ENCODE results near the gene EXOSC7. TPM values are rescaled to one million over a fixed set of nuclear protein-coding genes. Genes with fewer than 3 reads are reported as not detected.

The EXOSC7 gene
- total RNA-seq, 2 donors from 2014 or later = 38.9 to 52.5 TPM

- Histone ChIP-seq H3K27me3 (no peaks in the 10 kb centered on the region), H3K4me3 (no peak overlapping the region), H3K9me3 (no peaks in the 10 kb centered on the region), H3K36me3 (no peaks in the 10 kb centered on the region), H3K27ac (no peak overlapping the region), H3K4me1 (peaks cover 0 to 31% of the 10 kb centered on the region in 2 donors)
- no peak for DNase-seq (ENCODE audit: low spot score)
- TF ChIP-seq, protein P1, sequence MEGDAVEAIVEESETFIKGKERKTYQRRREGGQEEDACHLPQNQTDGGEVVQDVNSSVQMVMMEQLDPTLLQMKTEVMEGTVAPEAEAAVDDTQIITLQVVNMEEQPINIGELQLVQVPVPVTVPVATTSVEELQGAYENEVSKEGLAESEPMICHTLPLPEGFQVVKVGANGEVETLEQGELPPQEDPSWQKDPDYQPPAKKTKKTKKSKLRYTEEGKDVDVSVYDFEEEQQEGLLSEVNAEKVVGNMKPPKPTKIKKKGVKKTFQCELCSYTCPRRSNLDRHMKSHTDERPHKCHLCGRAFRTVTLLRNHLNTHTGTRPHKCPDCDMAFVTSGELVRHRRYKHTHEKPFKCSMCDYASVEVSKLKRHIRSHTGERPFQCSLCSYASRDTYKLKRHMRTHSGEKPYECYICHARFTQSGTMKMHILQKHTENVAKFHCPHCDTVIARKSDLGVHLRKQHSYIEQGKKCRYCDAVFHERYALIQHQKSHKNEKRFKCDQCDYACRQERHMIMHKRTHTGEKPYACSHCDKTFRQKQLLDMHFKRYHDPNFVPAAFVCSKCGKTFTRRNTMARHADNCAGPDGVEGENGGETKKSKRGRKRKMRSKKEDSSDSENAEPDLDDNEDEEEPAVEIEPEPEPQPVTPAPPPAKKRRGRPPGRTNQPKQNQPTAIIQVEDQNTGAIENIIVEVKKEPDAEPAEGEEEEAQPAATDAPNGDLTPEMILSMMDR (IDR thresholded peaks at IDR 0.05) = no peak
Observed at GRCh38 chr3:45016916-45017315, 40.9 kb downstream of the EXOSC7 start.

GRCh38 chr3:45017821-45018220 lies 41.8 kb downstream of the EXOSC7 start:
- H3K4me1 ChIP-seq = peaks cover 0 to 27% of the 10 kb centered on the region in 2 donors
- DNase-seq (ENCODE audit: low spot score) = no peak
- TF ChIP-seq, protein P1 (IDR thresholded peaks at IDR 0.05) = no peak
- no peaks in the 10 kb centered on the region for H3K9me3 ChIP-seq
- no peak overlapping the region for H3K4me3 ChIP-seq
- H3K36me3 ChIP-seq = no peaks in the 10 kb centered on the region
- H3K27me3 ChIP-seq = no peaks in the 10 kb centered on the region
- no peak overlapping the region for H3K27ac ChIP-seq

GRCh38 chr3:45020534-45020933 lies 44.5 kb downstream of the EXOSC7 start:
- TF ChIP-seq, protein P1 (IDR thresholded peaks at IDR 0.05) = no peak
- Histone ChIP-seq H3K36me3 (no peaks in the 10 kb centered on the region), H3K4me1 (peaks cover 0 to 33% of the 10 kb centered on the region in 2 donors), H3K27me3 (no peaks in the 10 kb centered on the region), H3K4me3 (no peak overlapping the region), H3K9me3 (no peaks in the 10 kb centered on the region), H3K27ac (peak overlapping the region in 1 of 2 donors; percentile 22)
- no peak for DNase-seq (ENCODE audit: low spot score)

DNA sequence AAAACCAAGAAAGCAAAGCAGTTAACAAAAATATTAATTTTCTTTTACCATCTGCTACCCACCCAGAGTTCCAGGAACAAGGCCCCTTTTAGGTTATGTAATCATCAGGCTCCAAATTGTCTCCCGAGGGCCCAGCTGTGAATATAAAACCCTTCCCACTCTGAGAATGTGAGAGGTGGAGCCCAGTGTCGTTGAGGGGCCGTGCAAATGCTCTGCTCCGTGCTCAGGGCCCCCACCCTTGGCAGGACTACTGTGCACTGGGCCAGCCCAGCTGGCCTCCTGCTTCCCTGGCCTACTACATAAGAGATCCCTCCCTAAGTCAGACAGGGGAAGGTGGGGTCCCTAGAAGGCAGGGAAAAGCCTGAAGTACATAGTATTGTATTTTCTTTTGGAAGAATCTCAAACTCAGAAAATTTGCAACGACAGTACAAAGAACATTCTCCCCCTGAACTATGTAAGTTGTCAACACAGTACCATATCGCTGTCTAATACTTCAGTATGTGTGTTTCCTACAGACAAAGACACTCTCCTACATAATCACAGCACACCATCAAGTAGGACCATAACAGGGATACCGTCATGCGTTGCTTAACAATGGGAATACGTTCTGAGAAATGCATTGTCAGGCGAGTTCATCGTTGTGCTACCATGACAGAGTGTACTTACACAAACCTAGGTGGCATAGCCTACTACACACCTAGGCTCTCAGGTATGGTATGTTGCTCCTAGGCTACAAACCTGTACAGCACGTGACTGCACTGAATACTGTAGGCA lies 45.7 kb downstream of the EXOSC7 start:
- Histone ChIP-seq H3K27ac (peak overlapping the region; percentile 22 to 51), H3K36me3 (no peaks in the 10 kb centered on the region), H3K4me1 (peaks cover 0 to 44% of the 10 kb centered on the region in 2 donors), H3K9me3 (no peaks in the 10 kb centered on the region), H3K27me3 (no peaks in the 10 kb centered on the region), H3K4me3 (no peak overlapping the region)
- TF ChIP-seq, protein P1 (IDR thresholded peaks at IDR 0.05) = no peak
- DNase-seq (ENCODE audit: low spot score) = no peak

DNA sequence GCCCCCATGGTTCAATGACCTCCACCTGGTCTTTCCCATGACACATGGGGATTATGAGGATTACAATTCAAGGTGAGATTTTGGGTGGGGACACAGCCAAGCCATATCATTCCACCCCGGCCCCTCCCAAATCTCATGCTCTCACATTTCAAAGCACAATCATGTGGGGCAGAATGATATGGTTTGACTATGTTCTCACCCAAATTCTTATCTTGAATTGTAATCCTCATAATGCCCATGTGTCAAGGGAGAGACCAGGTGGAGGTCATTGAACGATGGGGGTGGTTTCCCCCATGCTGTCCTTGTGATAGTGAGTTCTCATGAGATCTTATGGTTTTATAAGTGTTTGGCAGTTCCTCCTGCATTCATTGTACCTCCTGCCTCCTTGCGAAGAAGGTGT lies 47.6 kb downstream of the EXOSC7 start:
- H3K9me3 ChIP-seq = no peaks in the 10 kb centered on the region
- peaks cover 0 to 58% of the 10 kb centered on the region in 2 donors for H3K4me1 ChIP-seq
- no peak overlapping the region for H3K27ac ChIP-seq
- H3K4me3 ChIP-seq = no peak overlapping the region
- H3K36me3 ChIP-seq = no peaks in the 10 kb centered on the region
- TF ChIP-seq, protein P1 (IDR thresholded peaks at IDR 0.05) = no peak
- H3K27me3 ChIP-seq = no peaks in the 10 kb centered on the region
- DNase-seq (ENCODE audit: low spot score) = no peak
